HCT116 (cell line): ENCODE measurements around the gene HSD3B7. TPM values are rescaled to one million over a fixed set of nuclear protein-coding genes. Genes with fewer than 3 reads are reported as not detected.
A peak's percentile ranks its signal among the peaks of the same experiment; 100 is the strongest.

ENCODE experiments used
- ATAC-seq: fragments of 200-7000 bp; cut with Tn5 transposase; 2 replicates; pipeline ENCODE4 v1.9.1; 2020; ENCODE audit warnings: mild to moderate bottlenecking, moderate library complexity
- BruUV-seq: library from RNA; stranded (reverse); fragments of 400-500 nt; replicated peaks from 2 replicates; lab custom pipeline; 2021; lab: Mats Ljungman, UMichigan
- CTCF ChIA-PET: fragments of 300-600 bp; sonication (Branson Sonifier 250); formaldehyde crosslinking; loops from one replicate; lab custom pipeline; 2021; ENCODE audit warnings: antibody characterized with exemption; lab: Charles Lee
- POLR2A ChIA-PET: fragments of 300-600, 350-600 bp; sonication (Branson Sonifier 250); formaldehyde crosslinking; loops from one replicate; lab custom pipeline; 2021; ENCODE audit warnings: antibody characterized with exemption; lab: Charles Lee
- RAD21 ChIA-PET, 2 experiments: fragments of 300-600 bp; sonication (Branson Sonifier 250); formaldehyde crosslinking; loops; one replicate each; lab custom pipeline; 2023; ENCODE audit warnings: low total read pairs in 2 of 2; ENCODE audit not compliant: uncharacterized antibody in 2 of 2, unreplicated experiment in 2 of 2, low non-redundant PET in 1 of 2; lab: Charles Lee
- DNase-seq: peaks from one replicate; pipeline ENCODE4 v3.0.0-alpha.2; 2010; ENCODE audit warnings: low read depth, low spot score
- H2AFZ ChIP-seq: fragments of 200-600 bp; shearing (Covaris generic), sonication (generic); 2 replicates; pipeline ENCODE4 v1.6.1; 2017; ENCODE audit warnings: low read depth, mixed run types, mixed read lengths, antibody characterized with exemption, low read length; ENCODE audit not compliant: poor library complexity, severe bottlenecking
- H3K27ac ChIP-seq: 2 replicates; pipeline ENCODE4 v1.5.1; 2012; ENCODE audit warnings: low read depth, low read length
- H3K27me3 ChIP-seq: fragments of 200-600 bp; sonication (generic); 2 replicates; pipeline ENCODE4 v1.6.1; 2016; ENCODE audit warnings: mixed run types, low read length, mixed read lengths; ENCODE audit not compliant: insufficient read depth
- H3K36me3 ChIP-seq, 2 experiments: fragments of 200-500 bp in 1 of 2; fragments of 200-600 bp in 1 of 2; sonication (Bioruptor generic) in 1 of 2; sonication (generic) in 1 of 2; 2 replicates each; pipeline versions ENCODE4 v1.5.1 to v1.6.1; 2014 to 2016; ENCODE audit warnings: low read length in 2 of 2, inconsistent platforms in 1 of 2, mixed read lengths in 1 of 2, mixed run types in 1 of 2; ENCODE audit not compliant: insufficient read depth in 2 of 2, control insufficient read depth in 1 of 2
- H3K4me1 ChIP-seq, 2 experiments: fragments of 200-600 bp in 1 of 2; sonication (generic) in 1 of 2; 2 replicates each; pipeline versions ENCODE4 v1.5.1 to v1.6.1; 2012 to 2017; ENCODE audit warnings: low read length in 2 of 2, inconsistent platforms in 1 of 2, mild to moderate bottlenecking in 1 of 2, mixed read lengths in 1 of 2, mixed run types in 1 of 2, moderate library complexity in 1 of 2; ENCODE audit not compliant: insufficient read depth in 2 of 2, control insufficient read depth in 1 of 2
- H3K4me2 ChIP-seq: fragments of 200-600 bp; sonication (generic); 2 replicates; pipeline ENCODE4 v1.6.1; 2017; ENCODE audit warnings: mixed run types, low read length, mixed read lengths
- H3K4me3 ChIP-seq, 2 experiments: fragments of 200-600 bp in 1 of 2; sonication (generic) in 1 of 2; replicated peaks in 1 of 2; 2 replicates each; pipeline ENCODE4 v1.5.1; 2011 to 2016; ENCODE audit warnings: low read length in 2 of 2, control low read depth in 1 of 2, low read depth in 1 of 2, mild to moderate bottlenecking in 1 of 2, mixed read lengths in 1 of 2, mixed run types in 1 of 2
- H3K79me2 ChIP-seq: fragments of 200-600 bp; sonication (generic); 2 replicates; pipeline ENCODE4 v1.6.1; 2017; ENCODE audit warnings: mild to moderate bottlenecking, mixed run types, low read length, moderate library complexity, mixed read lengths; ENCODE audit not compliant: insufficient read depth
- H3K9ac ChIP-seq: fragments of 200-600 bp; sonication (generic); 2 replicates; pipeline ENCODE4 v1.6.1; 2016; ENCODE audit warnings: low read length, mixed read lengths
- H3K9me2 ChIP-seq: fragments of 200-600 bp; sonication (generic), shearing (Covaris generic); 2 replicates; pipeline ENCODE4 v1.6.1; 2017; ENCODE audit warnings: mixed run types, mild to moderate bottlenecking, moderate library complexity; ENCODE audit not compliant: insufficient read depth
- H3K9me3 ChIP-seq, 2 experiments: fragments of 200-500 bp in 1 of 2; fragments of 200-600 bp in 1 of 2; sonication (Bioruptor generic) in 1 of 2; sonication (generic) in 1 of 2; 2 replicates each; pipeline ENCODE4 v1.6.1; 2014 to 2017; ENCODE audit warnings: low read length in 2 of 2, mixed read lengths in 2 of 2, inconsistent platforms in 1 of 2, low read depth in 1 of 2, mild to moderate bottlenecking in 1 of 2, mixed run types in 1 of 2, moderate library complexity in 1 of 2; ENCODE audit not compliant: control insufficient read depth in 1 of 2, insufficient read depth in 1 of 2
- H4K20me1 ChIP-seq: fragments of 200-600 bp; sonication (generic), shearing (Covaris generic); 2 replicates; pipeline ENCODE4 v1.6.1; 2017; ENCODE audit warnings: mixed run types, mild to moderate bottlenecking, moderate library complexity; ENCODE audit not compliant: insufficient read depth
- EGR1 ChIP-seq: IDR thresholded peaks from 2 replicates; pipeline ENCODE4 v1.6.1; 2012; ENCODE audit warnings: low read depth
- POLR2A ChIP-seq: IDR thresholded peaks from 2 replicates; pipeline ENCODE4 v1.7.0; 2011; ENCODE audit warnings: borderline replicate concordance; ENCODE audit not compliant: insufficient read depth, insufficient read length; ENCODE audit errors: extremely low read depth
- POLR2AphosphoS5 ChIP-seq: IDR thresholded peaks from 2 replicates; pipeline ENCODE4 v1.6.1; 2011; ENCODE audit warnings: mild to moderate bottlenecking, low read depth, low read length, moderate library complexity
- SP1 ChIP-seq: IDR thresholded peaks from 2 replicates; pipeline ENCODE4 v1.6.1; 2012; ENCODE audit warnings: low read depth
- intact Hi-C: fragments of 100-400 bp; cut with micrococcal nuclease; formaldehyde crosslinking; loops from 2 replicates; pipeline ENCODE4 v1.10.0; 2022
- total RNA-seq: library from RNA; stranded (reverse); gene quantifications from one replicate; pipeline ENCODE4 v1.2.1, GENCODE V29; 2021; ENCODE audit not compliant: unreplicated experiment
- TF ChIP-seq, protein P1 (sequence below): IDR thresholded peaks from 2 replicates; pipeline ENCODE4 v1.6.1; 2012; ENCODE audit warnings: low read depth

Gene HSD3B7
- total RNA-seq, 1 experiment from 2014 or later, result 8.6 TPM

DNA sequence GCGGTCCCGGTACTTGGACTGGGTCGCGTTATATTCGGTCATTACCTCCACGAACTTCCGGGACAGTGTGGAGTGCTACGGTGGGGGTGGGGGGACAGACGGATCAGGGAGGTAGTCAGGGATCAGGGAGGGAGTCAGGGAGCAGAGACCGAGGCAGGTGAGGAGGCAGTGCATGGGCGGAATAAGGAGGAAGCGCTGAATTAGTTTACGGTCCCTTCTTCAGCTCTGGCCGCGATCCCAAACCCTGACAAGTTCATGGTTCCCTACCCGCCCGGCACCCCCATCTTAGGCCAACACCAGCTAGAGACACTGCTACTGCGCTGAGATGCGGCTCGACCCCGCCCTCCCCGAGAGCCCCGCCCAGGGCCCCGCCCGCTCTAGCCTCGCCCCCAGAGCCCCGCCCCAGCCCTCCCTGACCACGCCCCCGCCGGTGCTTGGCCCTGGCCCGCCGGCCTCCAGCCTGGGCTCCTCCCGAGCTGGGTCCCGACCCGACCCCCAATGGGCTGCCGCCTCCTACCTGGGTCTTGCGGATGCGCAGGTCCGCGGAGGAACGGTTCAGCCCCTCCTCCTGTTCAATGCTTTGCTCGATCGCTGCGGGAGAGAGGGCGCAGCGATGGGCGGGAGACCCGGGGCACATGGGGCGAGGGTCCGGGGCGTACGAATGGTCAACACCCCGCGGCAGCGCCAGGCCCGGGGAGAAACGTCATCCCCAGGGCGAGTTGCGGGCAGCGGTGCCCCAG lies 12.1 kb downstream of the HSD3B7 start:
- H3K9me3 ChIP-seq, result no peaks in the 10 kb centered on the region
- TSS peak; percentile 80 for BruUV-seq
- peaks cover 22 to 44% of the 10 kb centered on the region in 2 experiments for H3K4me1 ChIP-seq
- ChIA-PET POLR2A (interaction anchor here (0.9 kb wide), 1 partner anchor 36 kb away, joined by 4 read pairs; the partner anchor contains the start of gene STX4), CTCF (interaction anchor here (1.1 to 1.7 kb wide), 2 partner anchors 11 to 63 kb away, joined by 3 to 5 read pairs; partner anchors contain the start of gene HSD3B7), RAD21 (interaction anchor here in 1 of 2 experiments (0.8 to 1.3 kb wide), 2 partner anchors 12 to 144 kb away, joined by 3 read pairs; no protein-coding TSS in a partner anchor)
- H4K20me1 ChIP-seq, result no peaks in the 10 kb centered on the region
- no peaks in the 10 kb centered on the region for H3K9me2 ChIP-seq
- DNase-seq, result peak; percentile 43
- intact Hi-C loops, result loop anchor here (5.0 kb wide), 2 partner anchors 75 to 95 kb away; partner anchors contain the start of genes VKORC1, ZNF646 and ZNF668
- H3K27me3 ChIP-seq, result no peaks in the 10 kb centered on the region
- H2AFZ ChIP-seq, result peak overlapping the region; percentile 13
- H3K27ac ChIP-seq, result peak overlapping the region; percentile 72
- peak overlapping the region; percentile 87 for H3K9ac ChIP-seq
- no peaks in the 10 kb centered on the region for H3K79me2 ChIP-seq
- TF ChIP-seq, protein P1, sequence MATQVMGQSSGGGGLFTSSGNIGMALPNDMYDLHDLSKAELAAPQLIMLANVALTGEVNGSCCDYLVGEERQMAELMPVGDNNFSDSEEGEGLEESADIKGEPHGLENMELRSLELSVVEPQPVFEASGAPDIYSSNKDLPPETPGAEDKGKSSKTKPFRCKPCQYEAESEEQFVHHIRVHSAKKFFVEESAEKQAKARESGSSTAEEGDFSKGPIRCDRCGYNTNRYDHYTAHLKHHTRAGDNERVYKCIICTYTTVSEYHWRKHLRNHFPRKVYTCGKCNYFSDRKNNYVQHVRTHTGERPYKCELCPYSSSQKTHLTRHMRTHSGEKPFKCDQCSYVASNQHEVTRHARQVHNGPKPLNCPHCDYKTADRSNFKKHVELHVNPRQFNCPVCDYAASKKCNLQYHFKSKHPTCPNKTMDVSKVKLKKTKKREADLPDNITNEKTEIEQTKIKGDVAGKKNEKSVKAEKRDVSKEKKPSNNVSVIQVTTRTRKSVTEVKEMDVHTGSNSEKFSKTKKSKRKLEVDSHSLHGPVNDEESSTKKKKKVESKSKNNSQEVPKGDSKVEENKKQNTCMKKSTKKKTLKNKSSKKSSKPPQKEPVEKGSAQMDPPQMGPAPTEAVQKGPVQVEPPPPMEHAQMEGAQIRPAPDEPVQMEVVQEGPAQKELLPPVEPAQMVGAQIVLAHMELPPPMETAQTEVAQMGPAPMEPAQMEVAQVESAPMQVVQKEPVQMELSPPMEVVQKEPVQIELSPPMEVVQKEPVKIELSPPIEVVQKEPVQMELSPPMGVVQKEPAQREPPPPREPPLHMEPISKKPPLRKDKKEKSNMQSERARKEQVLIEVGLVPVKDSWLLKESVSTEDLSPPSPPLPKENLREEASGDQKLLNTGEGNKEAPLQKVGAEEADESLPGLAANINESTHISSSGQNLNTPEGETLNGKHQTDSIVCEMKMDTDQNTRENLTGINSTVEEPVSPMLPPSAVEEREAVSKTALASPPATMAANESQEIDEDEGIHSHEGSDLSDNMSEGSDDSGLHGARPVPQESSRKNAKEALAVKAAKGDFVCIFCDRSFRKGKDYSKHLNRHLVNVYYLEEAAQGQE, result no peak
- peak; percentile 33 for TF ChIP-seq EGR1
- peak; percentile 37; the same call in 1 of the 2 replicates for TF ChIP-seq SP1
- no peak for TF ChIP-seq POLR2A
- peak; percentile 87 for TF ChIP-seq POLR2AphosphoS5
- TF ChIP-seq, all 23 proteins: peak for 3
- H3K36me3 ChIP-seq, result no peaks in the 10 kb centered on the region
- H3K4me3 ChIP-seq, result peak overlapping the region; percentile 72 to 83
- peak; percentile 89 for ATAC-seq
- peak overlapping the region; percentile 99 for H3K4me2 ChIP-seq
